Body of pancreas (tissue), 4 donors: ENCODE measurements around the gene SMAD2.

Experiments
- POLR2A ChIP-seq, 3 donors: fragments of 450-650 bp; IDR thresholded peaks; one replicate each; pipeline ENCODE4 v1.6.1; 2016; ENCODE audit warnings: antibody characterized with exemption in 3 of 3, mild to moderate bottlenecking in 2 of 3
- TF ChIP-seq, protein P1 (sequence below), 7 experiments: fragments of 450-650 bp in 4 of 7; fragments of 200-600 bp in 3 of 7; sonication (generic) in 3 of 7; IDR thresholded peaks; one replicate each; pipeline ENCODE4 v1.5.1; 2016 to 2019; ENCODE audit warnings: antibody characterized with exemption in 7 of 7

DNA sequence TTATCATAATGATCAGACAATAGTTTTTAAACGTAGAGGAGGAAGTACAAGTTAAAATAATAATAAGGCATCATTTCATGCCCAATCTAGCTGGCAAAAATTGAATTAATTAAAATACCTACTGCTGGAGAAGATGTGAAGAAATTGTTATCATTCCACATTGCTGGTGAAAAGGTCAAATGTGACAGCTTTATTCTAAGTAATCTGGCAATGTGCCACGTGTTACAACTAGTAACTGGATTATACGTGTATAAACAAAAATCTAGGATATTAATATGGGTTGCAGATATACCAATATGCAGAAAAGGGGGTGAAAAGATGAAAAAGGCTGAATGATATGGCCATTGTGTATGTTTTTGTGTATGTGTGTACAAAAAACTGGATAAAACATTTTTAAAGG lies 32.4 kb downstream of the SMAD2 start:
- TF ChIP-seq, protein P1, sequence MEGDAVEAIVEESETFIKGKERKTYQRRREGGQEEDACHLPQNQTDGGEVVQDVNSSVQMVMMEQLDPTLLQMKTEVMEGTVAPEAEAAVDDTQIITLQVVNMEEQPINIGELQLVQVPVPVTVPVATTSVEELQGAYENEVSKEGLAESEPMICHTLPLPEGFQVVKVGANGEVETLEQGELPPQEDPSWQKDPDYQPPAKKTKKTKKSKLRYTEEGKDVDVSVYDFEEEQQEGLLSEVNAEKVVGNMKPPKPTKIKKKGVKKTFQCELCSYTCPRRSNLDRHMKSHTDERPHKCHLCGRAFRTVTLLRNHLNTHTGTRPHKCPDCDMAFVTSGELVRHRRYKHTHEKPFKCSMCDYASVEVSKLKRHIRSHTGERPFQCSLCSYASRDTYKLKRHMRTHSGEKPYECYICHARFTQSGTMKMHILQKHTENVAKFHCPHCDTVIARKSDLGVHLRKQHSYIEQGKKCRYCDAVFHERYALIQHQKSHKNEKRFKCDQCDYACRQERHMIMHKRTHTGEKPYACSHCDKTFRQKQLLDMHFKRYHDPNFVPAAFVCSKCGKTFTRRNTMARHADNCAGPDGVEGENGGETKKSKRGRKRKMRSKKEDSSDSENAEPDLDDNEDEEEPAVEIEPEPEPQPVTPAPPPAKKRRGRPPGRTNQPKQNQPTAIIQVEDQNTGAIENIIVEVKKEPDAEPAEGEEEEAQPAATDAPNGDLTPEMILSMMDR (IDR thresholded peaks at IDR 0.05): no peak
- TF ChIP-seq POLR2A (IDR thresholded peaks at IDR 0.05): no peak
